ENCODE results near the gene TSSK2. TPM values are rescaled to one million over a fixed set of nuclear protein-coding genes. Genes with fewer than 3 reads are reported as not detected.

The TSSK2 gene
- total RNA-seq, 1 experiment from 2014 or later = not detected

DNA sequence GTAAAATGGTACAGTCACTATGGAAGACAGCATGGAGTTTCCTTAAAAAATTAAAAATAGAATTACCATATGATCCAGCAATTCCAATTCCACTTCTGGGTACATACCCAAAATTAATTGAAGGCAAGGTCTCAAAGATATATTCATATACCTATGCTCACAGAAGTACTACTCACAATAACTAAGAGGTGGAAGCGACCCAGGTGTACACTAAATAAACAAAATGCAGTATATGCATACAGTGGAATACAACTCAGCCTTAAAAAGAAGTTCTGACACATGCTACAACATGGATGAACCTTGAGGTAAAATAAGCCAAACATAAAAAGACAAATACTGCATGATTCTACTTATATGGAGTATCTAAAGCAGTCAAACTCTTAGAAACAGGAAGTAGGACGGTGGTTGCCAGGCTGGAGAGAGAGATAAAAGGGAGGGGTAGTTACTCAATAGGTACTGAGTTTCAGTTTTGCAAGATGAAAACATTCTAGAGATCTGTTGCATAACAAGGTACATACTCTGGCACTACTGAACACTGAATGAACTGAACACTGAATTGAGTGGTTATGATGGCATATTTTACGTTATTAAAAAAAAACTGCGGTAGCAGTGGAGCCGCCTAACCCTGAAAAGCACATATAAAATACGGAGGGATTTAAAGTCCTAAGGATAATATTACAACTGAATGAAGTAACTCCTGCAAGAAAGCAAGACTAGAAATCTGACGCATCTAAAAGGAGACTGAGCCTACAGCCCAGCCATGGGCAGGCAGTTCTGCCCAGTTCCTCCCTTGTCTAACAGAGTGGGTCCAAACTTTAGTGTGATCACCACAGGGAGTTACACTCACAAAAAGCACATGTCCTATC is 21.7 kb upstream of the TSSK2 start:
- no TSS peak for BruUV-seq (replicated peaks)
- intact Hi-C loops (cut with micrococcal nuclease; ENCODE audit: unreplicated experiment) = no loop called here
- TF ChIP-seq, protein P1, sequence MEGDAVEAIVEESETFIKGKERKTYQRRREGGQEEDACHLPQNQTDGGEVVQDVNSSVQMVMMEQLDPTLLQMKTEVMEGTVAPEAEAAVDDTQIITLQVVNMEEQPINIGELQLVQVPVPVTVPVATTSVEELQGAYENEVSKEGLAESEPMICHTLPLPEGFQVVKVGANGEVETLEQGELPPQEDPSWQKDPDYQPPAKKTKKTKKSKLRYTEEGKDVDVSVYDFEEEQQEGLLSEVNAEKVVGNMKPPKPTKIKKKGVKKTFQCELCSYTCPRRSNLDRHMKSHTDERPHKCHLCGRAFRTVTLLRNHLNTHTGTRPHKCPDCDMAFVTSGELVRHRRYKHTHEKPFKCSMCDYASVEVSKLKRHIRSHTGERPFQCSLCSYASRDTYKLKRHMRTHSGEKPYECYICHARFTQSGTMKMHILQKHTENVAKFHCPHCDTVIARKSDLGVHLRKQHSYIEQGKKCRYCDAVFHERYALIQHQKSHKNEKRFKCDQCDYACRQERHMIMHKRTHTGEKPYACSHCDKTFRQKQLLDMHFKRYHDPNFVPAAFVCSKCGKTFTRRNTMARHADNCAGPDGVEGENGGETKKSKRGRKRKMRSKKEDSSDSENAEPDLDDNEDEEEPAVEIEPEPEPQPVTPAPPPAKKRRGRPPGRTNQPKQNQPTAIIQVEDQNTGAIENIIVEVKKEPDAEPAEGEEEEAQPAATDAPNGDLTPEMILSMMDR (IDR thresholded peaks at IDR 0.05) = no peak
- TF ChIP-seq SIN3A (IDR thresholded peaks at IDR 0.05; ENCODE audit: borderline replicate concordance, insufficient read depth, low read depth, low read length) (no peak), TCF7L2 (IDR thresholded peaks at IDR 0.05; ENCODE audit: low read depth, low read length) (no peak), POLR2AphosphoS5 (IDR thresholded peaks at IDR 0.05; ENCODE audit: low read depth, low read length) (no peak)
- TF ChIP-seq, protein P2, sequence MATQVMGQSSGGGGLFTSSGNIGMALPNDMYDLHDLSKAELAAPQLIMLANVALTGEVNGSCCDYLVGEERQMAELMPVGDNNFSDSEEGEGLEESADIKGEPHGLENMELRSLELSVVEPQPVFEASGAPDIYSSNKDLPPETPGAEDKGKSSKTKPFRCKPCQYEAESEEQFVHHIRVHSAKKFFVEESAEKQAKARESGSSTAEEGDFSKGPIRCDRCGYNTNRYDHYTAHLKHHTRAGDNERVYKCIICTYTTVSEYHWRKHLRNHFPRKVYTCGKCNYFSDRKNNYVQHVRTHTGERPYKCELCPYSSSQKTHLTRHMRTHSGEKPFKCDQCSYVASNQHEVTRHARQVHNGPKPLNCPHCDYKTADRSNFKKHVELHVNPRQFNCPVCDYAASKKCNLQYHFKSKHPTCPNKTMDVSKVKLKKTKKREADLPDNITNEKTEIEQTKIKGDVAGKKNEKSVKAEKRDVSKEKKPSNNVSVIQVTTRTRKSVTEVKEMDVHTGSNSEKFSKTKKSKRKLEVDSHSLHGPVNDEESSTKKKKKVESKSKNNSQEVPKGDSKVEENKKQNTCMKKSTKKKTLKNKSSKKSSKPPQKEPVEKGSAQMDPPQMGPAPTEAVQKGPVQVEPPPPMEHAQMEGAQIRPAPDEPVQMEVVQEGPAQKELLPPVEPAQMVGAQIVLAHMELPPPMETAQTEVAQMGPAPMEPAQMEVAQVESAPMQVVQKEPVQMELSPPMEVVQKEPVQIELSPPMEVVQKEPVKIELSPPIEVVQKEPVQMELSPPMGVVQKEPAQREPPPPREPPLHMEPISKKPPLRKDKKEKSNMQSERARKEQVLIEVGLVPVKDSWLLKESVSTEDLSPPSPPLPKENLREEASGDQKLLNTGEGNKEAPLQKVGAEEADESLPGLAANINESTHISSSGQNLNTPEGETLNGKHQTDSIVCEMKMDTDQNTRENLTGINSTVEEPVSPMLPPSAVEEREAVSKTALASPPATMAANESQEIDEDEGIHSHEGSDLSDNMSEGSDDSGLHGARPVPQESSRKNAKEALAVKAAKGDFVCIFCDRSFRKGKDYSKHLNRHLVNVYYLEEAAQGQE (IDR thresholded peaks at IDR 0.05; ENCODE audit: insufficient read depth in 1 of 2, low read depth in 2 of 2, low read length in 1 of 2) = no peak
- H3K27me3 ChIP-seq (ENCODE audit: control insufficient read depth, insufficient read depth, low read length) = no peaks in the 10 kb centered on the region
- no peak for DNase-seq (ENCODE audit: low read depth, low spot score)
- no peaks in the 10 kb centered on the region for H3K36me3 ChIP-seq (ENCODE audit: control insufficient read depth, insufficient read depth, low read length)
- H3K27ac ChIP-seq (ENCODE audit: low read length) = no peak overlapping the region
- H3K9me3 ChIP-seq (ENCODE audit: control insufficient read depth, insufficient read depth, low read depth, low read length) = no peaks in the 10 kb centered on the region
- in situ Hi-C loops (cut with HindIII; ENCODE audit: low pct_unique_long_range_greater_than_20kb, low sequenced_read_pairs) = no loop called here
- H3K4me3 ChIP-seq (ENCODE audit: low read depth in 2 of 2, low read length in 2 of 2) = no peak overlapping the region
- POLR2A ChIA-PET = no interaction called here
- ATAC-seq = no peak
- no peaks in the 10 kb centered on the region; the same call in 1 of the 2 replicates for H3K4me1 ChIP-seq (ENCODE audit: control insufficient read depth, insufficient read depth, low read length)
- CTCF ChIA-PET = no interaction called here

DNA sequence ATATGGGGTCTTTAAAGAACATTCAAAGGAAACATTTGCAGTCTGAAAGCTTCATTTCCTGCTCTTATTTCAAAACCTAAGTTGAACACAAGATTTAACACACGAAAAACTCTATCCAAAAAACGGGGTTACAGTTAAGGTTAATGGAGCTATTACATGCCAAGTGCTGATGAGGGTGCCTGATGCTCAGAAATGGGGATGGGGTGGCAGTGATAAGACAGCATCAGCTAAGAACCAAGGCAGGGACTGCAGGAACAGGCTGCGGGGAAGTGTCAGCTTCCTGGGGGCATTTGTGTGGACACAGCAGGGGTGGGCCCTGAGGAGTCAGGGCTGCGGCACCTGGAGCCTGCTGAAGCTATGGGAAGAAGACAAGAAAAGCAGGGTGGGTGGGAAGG is 21.0 kb upstream of the TSSK2 start:
- H3K9me3 ChIP-seq (ENCODE audit: control insufficient read depth, insufficient read depth, low read depth, low read length) = no peaks in the 10 kb centered on the region
- ChIA-PET POLR2A (no interaction called here), CTCF (no interaction called here)
- no peak for TF ChIP-seq POLR2AphosphoS5 (IDR thresholded peaks at IDR 0.05; ENCODE audit: low read depth, low read length)
- TF ChIP-seq, protein P2 (IDR thresholded peaks at IDR 0.05; ENCODE audit: insufficient read depth in 1 of 2, low read depth in 2 of 2, low read length in 1 of 2) = no peak
- H3K36me3 ChIP-seq (ENCODE audit: control insufficient read depth, insufficient read depth, low read length) = no peaks in the 10 kb centered on the region
- BruUV-seq (replicated peaks) = no TSS peak
- in situ Hi-C loops (cut with HindIII; ENCODE audit: low pct_unique_long_range_greater_than_20kb, low sequenced_read_pairs) = no loop called here
- no peak overlapping the region for H3K4me3 ChIP-seq (ENCODE audit: low read depth in 2 of 2, low read length in 2 of 2)
- no peak for ATAC-seq
- no peaks in the 10 kb centered on the region for H3K27me3 ChIP-seq (ENCODE audit: control insufficient read depth, insufficient read depth, low read length)
- intact Hi-C loops (cut with micrococcal nuclease; ENCODE audit: unreplicated experiment) = no loop called here
- no peaks in the 10 kb centered on the region; the same call in 1 of the 2 replicates for H3K4me1 ChIP-seq (ENCODE audit: control insufficient read depth, insufficient read depth, low read length)
- DNase-seq (ENCODE audit: low read depth, low spot score) = no peak
- H3K27ac ChIP-seq (ENCODE audit: low read length) = no peak overlapping the region
